HG03135 (cell line): Measurements from ENCODE around the gene HDGFL2.

Source experiments
- ATAC-seq: cut with Tn5 transposase; IDR thresholded peaks from one replicate; pipeline ENCODE4 v1.9.1; 2021; ENCODE audit warnings: mild to moderate bottlenecking, moderate library complexity; ENCODE audit not compliant: unreplicated experiment

HDGFL2 gene

GRCh38 chr19:4496304-4496703, 24.2 kb downstream of the HDGFL2 start:
- ATAC-seq: no peak

GRCh38 chr19:4497770-4498389, 25.8 kb downstream of the HDGFL2 start:
- ATAC-seq: no peak

GRCh38 chr19:4498694-4499093, 26.6 kb downstream of the HDGFL2 start:
- no peak for ATAC-seq

- ATAC-seq: no peak
These were observed 27.2 kb downstream of the HDGFL2 start for GRCh38 chr19:4499318-4499717.

- no peak for ATAC-seq
These were observed 27.8 kb downstream of the HDGFL2 start for GRCh38 chr19:4499855-4500254.

- no peak for ATAC-seq
These were observed 28.9 kb downstream of the HDGFL2 start for GRCh38 chr19:4500841-4501591.

- no peak for ATAC-seq
These were observed 29.6 kb downstream of the HDGFL2 start for GRCh38 chr19:4501691-4502090.

GRCh38 chr19:4502282-4503131, 30.4 kb downstream of the HDGFL2 start:
- no peak for ATAC-seq

GRCh38 chr19:4503132-4503824, 31.2 kb downstream of the HDGFL2 start:
- ATAC-seq: no peak

- ATAC-seq: no peak
These were observed 31.7 kb downstream of the HDGFL2 start for GRCh38 chr19:4503825-4504170.

- ATAC-seq: no peak
These were observed 32.2 kb downstream of the HDGFL2 start for GRCh38 chr19:4504297-4504701.

GRCh38 chr19:4504891-4505569, 32.9 kb downstream of the HDGFL2 start:
- ATAC-seq: no peak

- ATAC-seq: no peak
These were observed 33.7 kb downstream of the HDGFL2 start for GRCh38 chr19:4505570-4506448.

- ATAC-seq: no peak
These were observed 34.5 kb downstream of the HDGFL2 start for GRCh38 chr19:4506449-4507149.

- ATAC-seq: no peak
These were observed 35.0 kb downstream of the HDGFL2 start for GRCh38 chr19:4507150-4507452.

- no peak for ATAC-seq
These were observed 35.7 kb downstream of the HDGFL2 start for GRCh38 chr19:4507804-4508203.

GRCh38 chr19:4508698-4509097, 36.6 kb downstream of the HDGFL2 start:
- no peak for ATAC-seq

- ATAC-seq: no peak
These were observed 38.5 kb downstream of the HDGFL2 start for GRCh38 chr19:4510435-4511255.
